ENCODE data around the gene XRN2.
"Not testable (repeated sequence)": the region's sequence is repeated elsewhere in the genome, so short reads cannot be mapped to it uniquely, and the experiment has no call there.

The XRN2 gene

GRCh38 chr20:21389368-21389767 is 86.2 kb downstream of the XRN2 start:
- DNase-seq (ENCODE audit: low spot score): no peak

DNA sequence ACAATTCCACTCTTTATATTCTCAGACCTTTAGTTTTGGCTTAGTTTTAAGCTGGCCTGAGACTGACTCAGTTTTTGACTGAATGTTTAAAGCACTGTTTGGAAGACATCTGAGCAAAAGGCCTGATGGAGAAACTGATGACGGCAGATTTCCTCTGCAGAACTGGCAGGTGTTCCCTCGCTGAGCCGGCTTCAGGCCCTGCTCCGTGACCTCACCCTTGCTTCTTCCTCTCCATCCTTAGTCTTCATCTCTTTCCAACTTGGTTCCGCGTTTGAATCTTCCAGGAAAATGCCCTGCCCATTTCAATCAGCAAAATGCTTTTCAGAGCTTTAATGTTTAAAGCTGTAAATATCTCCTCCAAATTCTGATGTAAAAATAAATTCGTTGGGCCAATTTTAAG is 87.6 kb downstream of the XRN2 start:
- DNase-seq (ENCODE audit: low spot score): no peak

- no peak for DNase-seq (ENCODE audit: low spot score)
Observed at GRCh38 chr20:21391185-21391971, 88.2 kb downstream of the XRN2 start.

DNA sequence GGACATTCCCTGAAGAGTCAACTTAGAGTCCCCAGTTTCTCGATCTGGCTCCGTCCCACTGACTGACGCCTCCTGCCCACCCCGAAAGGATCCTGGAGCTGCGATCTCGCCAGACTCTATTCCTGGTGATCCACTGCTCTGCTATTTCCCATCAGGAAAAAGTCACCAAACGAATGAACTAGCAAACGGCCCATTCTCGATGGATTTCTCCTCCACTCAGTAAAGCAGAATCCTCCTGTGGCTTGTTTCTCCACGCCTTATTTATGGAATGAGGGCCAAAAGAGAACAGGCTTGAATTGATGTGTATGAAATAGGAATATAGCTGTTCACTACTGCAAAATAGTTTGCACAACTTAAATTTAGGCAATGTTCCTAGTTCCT is 88.8 kb downstream of the XRN2 start:
- DNase-seq (ENCODE audit: low spot score): no peak

DNA sequence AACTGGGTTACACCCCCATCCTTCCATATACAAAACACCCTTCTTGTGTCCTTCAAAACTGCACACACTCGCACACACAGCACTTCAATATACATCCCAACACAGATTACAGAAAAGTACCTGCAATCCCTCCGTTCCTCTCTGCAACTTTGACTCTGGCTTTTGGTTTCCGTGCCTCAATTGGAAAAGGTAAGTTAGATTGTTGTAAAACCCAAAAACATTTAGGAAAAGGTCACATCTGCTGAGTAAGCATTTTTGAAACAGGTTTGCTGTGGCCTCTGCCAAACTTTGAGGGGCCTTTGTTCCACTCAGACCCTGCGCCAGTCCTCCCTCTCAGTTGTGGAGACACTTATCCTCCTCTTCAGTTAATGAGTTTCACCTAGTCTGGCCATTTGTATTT is 90.0 kb downstream of the XRN2 start:
- no peak for DNase-seq (ENCODE audit: low spot score)

DNA sequence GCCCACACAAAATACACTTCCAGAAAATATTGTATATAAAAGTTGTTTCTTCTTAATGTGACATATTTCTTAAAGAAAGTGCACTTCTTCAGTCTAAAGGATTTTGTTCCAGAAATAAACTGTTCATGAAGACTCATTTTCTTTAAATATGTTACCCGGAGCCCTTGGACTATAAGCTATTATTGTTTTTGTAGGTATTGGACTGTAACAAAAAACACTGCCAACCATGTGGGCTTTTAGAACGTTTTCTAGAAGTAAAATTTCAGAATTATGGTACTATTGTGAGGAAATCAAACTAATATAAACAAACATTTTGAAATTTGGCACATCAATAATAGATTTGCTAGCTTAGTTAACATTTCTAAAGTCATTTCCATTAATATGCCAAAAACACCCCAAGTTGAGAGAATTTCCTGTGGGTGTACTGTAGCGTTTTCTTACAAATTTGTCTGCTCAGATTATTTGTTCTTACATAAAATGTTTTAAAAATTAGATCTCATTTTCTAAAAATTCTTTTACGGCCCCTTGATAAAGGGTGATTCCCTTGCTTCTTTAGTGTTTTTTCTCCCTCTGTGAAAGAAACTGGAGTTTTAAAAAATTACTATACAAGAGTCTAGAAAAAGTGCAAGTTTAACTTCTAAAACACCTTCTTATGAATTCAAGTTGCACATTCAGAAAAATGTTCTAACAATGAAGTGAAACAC is 90.8 kb downstream of the XRN2 start:
- no peak for DNase-seq (ENCODE audit: low spot score)

- no peak for DNase-seq (ENCODE audit: low spot score)
Observed at GRCh38 chr20:21394551-21394950, 91.4 kb downstream of the XRN2 start.

DNA sequence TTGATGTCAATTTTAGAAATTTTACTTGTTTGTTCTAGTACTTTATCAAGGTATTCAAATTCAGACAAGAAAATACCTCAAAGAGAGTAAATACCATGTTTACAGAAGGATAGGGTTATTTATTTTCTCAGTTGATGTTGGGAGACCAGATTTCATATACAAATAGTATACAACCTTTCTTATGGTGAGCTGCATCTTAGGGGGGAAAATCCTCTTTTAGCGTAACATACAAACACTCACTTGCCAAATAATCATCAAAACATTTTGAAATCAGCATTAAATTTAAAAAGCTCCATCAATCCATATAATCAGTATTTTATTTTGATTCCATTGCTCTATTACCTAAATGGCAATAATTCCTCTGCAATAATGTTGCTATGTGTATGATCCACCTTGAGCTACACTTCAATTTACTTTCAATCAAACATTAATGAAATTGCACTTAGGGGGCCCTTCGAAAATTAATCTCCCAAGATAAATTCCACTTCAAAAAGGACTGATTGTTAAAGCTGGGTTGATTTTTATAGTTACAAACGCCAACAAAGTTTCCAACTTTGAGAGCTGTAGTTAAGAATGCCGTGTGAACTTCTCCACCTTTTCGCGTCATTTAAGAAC is 92.0 kb downstream of the XRN2 start:
- no peak for DNase-seq (ENCODE audit: low spot score)

GRCh38 chr20:21395666-21396598 is 92.8 kb downstream of the XRN2 start:
- DNase-seq (ENCODE audit: low spot score): no peak

DNA sequence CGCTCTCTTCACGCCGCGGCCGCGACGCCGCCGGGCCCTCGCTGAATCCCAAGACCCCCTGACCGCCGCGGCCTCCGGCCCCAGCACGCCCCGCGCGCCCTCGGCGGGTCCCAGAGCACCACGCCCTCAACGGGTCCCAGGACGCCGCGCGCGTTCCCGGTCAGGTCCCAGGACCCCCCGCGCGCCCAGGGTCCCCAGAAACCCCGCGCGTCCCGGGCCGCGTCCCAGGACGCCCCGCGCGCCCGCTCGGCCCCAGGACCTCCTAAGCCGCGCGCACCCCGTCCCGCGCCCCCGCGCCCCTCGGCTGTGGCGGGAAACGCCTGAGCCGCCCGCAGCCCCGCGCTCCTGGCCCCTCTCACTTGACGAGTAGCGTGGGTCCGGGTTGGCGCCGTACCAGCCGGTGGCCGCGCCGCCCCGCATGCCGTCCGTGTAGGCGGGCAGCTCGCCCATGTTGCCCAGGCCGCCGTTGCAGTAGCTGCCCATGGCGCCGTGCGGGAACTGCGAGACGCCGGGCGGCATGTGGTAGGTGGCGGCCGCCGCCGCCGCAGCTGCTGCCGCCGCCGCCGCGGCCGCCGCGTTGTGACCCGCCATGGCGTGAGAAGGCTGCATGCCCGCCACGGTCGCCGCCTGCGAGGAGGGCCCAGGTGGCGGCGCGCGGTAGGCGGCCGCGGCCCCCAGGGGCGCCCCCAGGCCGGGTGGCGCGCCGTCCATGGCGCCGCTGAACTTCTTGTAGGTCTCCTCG is 93.6 kb downstream of the XRN2 start:
- DNase-seq (ENCODE audit: low spot score): no peak

- no peak for DNase-seq (ENCODE audit: low spot score)
Observed at GRCh38 chr20:21397341-21398108, 94.4 kb downstream of the XRN2 start, which contains the start of gene NKX2-4. NKX2-4 (minus strand) TSS chr20:21397526; CDS start chr20:21397399, 127 bp downstream.

- DNase-seq (ENCODE audit: low spot score): no peak
Observed at GRCh38 chr20:21398109-21399004, 95.2 kb downstream of the XRN2 start.

DNA sequence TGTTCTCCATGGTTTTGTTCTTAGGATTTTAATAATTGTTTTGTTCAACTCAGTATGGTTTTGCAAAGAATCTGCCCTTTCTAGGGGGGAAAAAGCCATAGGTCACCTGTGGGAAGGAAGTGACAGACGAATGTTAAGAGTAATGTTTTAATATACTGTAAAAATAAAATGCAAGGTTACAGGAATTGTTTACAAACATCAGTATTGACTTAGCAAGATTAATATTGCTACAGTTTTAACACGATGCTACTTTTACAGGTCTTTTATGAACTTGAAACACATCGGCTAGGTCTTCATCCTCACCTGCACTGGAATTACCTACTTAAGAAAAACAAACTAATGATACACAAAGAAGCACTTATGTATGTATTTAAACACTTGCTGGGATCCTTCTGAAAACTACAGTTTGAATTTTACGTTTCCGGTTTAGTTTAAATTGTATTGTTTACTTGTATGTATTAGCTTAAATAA is 95.9 kb downstream of the XRN2 start:
- DNase-seq (ENCODE audit: low spot score): no peak

GRCh38 chr20:21411725-21412124 is 108.6 kb downstream of the XRN2 start:
- no peak for DNase-seq (ENCODE audit: low spot score)

GRCh38 chr20:21413996-21414395 is 110.9 kb downstream of the XRN2 start:
- DNase-seq (ENCODE audit: low spot score): not testable (repeated sequence)

GRCh38 chr20:21419147-21419546 is 116.0 kb downstream of the XRN2 start:
- not testable (repeated sequence) for DNase-seq (ENCODE audit: low spot score)

- DNase-seq (ENCODE audit: low spot score): no peak
Observed at GRCh38 chr20:21421601-21422236, 118.6 kb downstream of the XRN2 start.

GRCh38 chr20:21423712-21424111 is 120.6 kb downstream of the XRN2 start:
- not testable (repeated sequence) for DNase-seq (ENCODE audit: low spot score)

- no peak for DNase-seq (ENCODE audit: low spot score)
Observed at GRCh38 chr20:21424846-21425245, 121.7 kb downstream of the XRN2 start.
